H9 (cell line): ENCODE measurements around the gene ARHGAP22. TPM values are rescaled to one million over a fixed set of nuclear protein-coding genes. Genes with fewer than 3 reads are reported as not detected.

Experiments used
- DNase-seq: peaks from one replicate; pipeline ENCODE4 v3.0.0-alpha.2; 2017
- H2AFZ ChIP-seq: one replicate; pipeline ENCODE4 v1.6.1; 2013; ENCODE audit warnings: mild to moderate bottlenecking, low read length, control low read depth, moderate library complexity
- H2AK5ac ChIP-seq: 2 replicates; pipeline ENCODE4 v1.6.1; 2013; ENCODE audit warnings: low read length, control low read depth, mixed read lengths; ENCODE audit not compliant: insufficient read length
- H2BK120ac ChIP-seq: one replicate; pipeline ENCODE4 v1.6.1; 2013; ENCODE audit warnings: low read depth, mild to moderate bottlenecking, low read length, control low read depth, inconsistent platforms; ENCODE audit not compliant: poor library complexity, severe bottlenecking
- H2BK12ac ChIP-seq: 2 replicates; pipeline ENCODE4 v1.6.1; 2013; ENCODE audit warnings: low read length, control low read depth, mixed read lengths, low read depth; ENCODE audit not compliant: insufficient read length
- H2BK15ac ChIP-seq: 2 replicates; pipeline ENCODE4 v1.6.1; 2013; ENCODE audit warnings: low read depth, low read length, control low read depth
- H2BK20ac ChIP-seq: one replicate; pipeline ENCODE4 v1.6.1; 2013; ENCODE audit warnings: low read depth, mild to moderate bottlenecking, low read length, control low read depth, inconsistent platforms; ENCODE audit not compliant: poor library complexity, severe bottlenecking
- H2BK5ac ChIP-seq: 2 replicates; pipeline ENCODE4 v1.6.1; 2013; ENCODE audit warnings: low read length, control low read depth, mixed read lengths; ENCODE audit not compliant: insufficient read length
- H3K14ac ChIP-seq: 2 replicates; pipeline ENCODE4 v1.6.1; 2013; ENCODE audit warnings: low read length, control low read depth; ENCODE audit not compliant: insufficient read depth
- H3K18ac ChIP-seq: 2 replicates; pipeline ENCODE4 v1.6.1; 2013; ENCODE audit warnings: low read depth, mild to moderate bottlenecking, mixed read lengths, low read length, control low read depth; ENCODE audit not compliant: insufficient read length
- H3K23ac ChIP-seq: 2 replicates; pipeline ENCODE4 v1.6.1; 2013; ENCODE audit warnings: low read length, control low read depth, mixed read lengths, low read depth; ENCODE audit not compliant: insufficient read length
- H3K23me2 ChIP-seq: 2 replicates; pipeline ENCODE4 v1.6.1; 2013; ENCODE audit warnings: low read depth, mild to moderate bottlenecking, mixed read lengths, low read length, control low read depth; ENCODE audit not compliant: insufficient read length, poor library complexity, severe bottlenecking
- H3K27ac ChIP-seq: 2 replicates; pipeline ENCODE4 v1.5.1; 2013; ENCODE audit warnings: low read length, control low read depth, mixed read lengths, low read depth; ENCODE audit not compliant: insufficient read length
- H3K27me3 ChIP-seq: 2 replicates; pipeline ENCODE4 v1.6.1; 2013; ENCODE audit warnings: low read length, control low read depth, inconsistent platforms; ENCODE audit not compliant: insufficient read depth
- H3K4ac ChIP-seq: 2 replicates; pipeline ENCODE4 v1.6.1; 2013; ENCODE audit warnings: low read depth, mild to moderate bottlenecking, control low read depth, inconsistent platforms, low read length, moderate library complexity
- H3K4me1 ChIP-seq: 2 replicates; pipeline ENCODE4 v1.6.1; 2013; ENCODE audit warnings: low read length, control low read depth, inconsistent platforms; ENCODE audit not compliant: insufficient read depth
- H3K4me2 ChIP-seq: 2 replicates; pipeline ENCODE4 v1.6.1; 2013; ENCODE audit warnings: low read length, control low read depth, mixed read lengths; ENCODE audit not compliant: insufficient read length, insufficient read depth
- H3K56ac ChIP-seq: 2 replicates; pipeline ENCODE4 v1.6.1; 2013; ENCODE audit warnings: low read depth, mild to moderate bottlenecking, mixed read lengths, low read length, control low read depth; ENCODE audit not compliant: insufficient read length
- H3K79me1 ChIP-seq: 2 replicates; pipeline ENCODE4 v1.6.1; 2013; ENCODE audit warnings: low read depth, mild to moderate bottlenecking, moderate library complexity, low read length, control low read depth, inconsistent platforms; ENCODE audit not compliant: insufficient read depth, poor library complexity, severe bottlenecking
- H3K79me2 ChIP-seq: 2 replicates; pipeline ENCODE4 v1.6.1; 2013; ENCODE audit warnings: low read length, control low read depth, inconsistent platforms; ENCODE audit not compliant: insufficient read depth
- H3K9ac ChIP-seq: 2 replicates; pipeline ENCODE4 v1.6.1; 2013; ENCODE audit warnings: low read length, control low read depth, mixed read lengths; ENCODE audit not compliant: insufficient read length; ENCODE audit errors: extremely low read depth
- H3K9me3 ChIP-seq: one replicate; pipeline ENCODE4 v1.6.1; 2013; ENCODE audit warnings: low read depth, low read length, inconsistent platforms; ENCODE audit not compliant: control insufficient read depth
- H3T11ph ChIP-seq: one replicate; pipeline ENCODE4 v1.6.1; 2013; ENCODE audit warnings: mild to moderate bottlenecking, low read length, control low read depth, inconsistent platforms
- H4K20me1 ChIP-seq: one replicate; pipeline ENCODE4 v1.6.1; 2013; ENCODE audit not compliant: control insufficient read depth, insufficient read length, insufficient read depth
- H4K5ac ChIP-seq: 2 replicates; pipeline ENCODE4 v1.6.1; 2013; ENCODE audit warnings: low read depth, mild to moderate bottlenecking, mixed read lengths, low read length, control low read depth; ENCODE audit not compliant: insufficient read length
- H4K8ac ChIP-seq: replicated peaks from 2 replicates; pipeline ENCODE4 v1.6.1; 2013; ENCODE audit warnings: low read length, control low read depth, mixed read lengths, low read depth; ENCODE audit not compliant: insufficient read length
- H4K91ac ChIP-seq: 2 replicates; pipeline ENCODE4 v1.6.1; 2013; ENCODE audit warnings: low read depth, mild to moderate bottlenecking, moderate library complexity, mixed read lengths, low read length, control low read depth; ENCODE audit not compliant: insufficient read length
- H3K27ac Mint-ChIP-seq, 3 experiments: 2 replicates in 2 of 3; 3 replicates in 1 of 3; pipeline ENCODE4 v1.8.0; 2020 to 2021; ENCODE audit warnings: mixed read lengths in 3 of 3, mild to moderate bottlenecking in 1 of 3, moderate library complexity in 1 of 3
- H3K27me3 Mint-ChIP-seq: 2 replicates; pipeline ENCODE4 v1.8.0; 2021; ENCODE audit warnings: low read depth, mild to moderate bottlenecking, moderate library complexity, mixed read lengths
- H3K36me3 Mint-ChIP-seq, 3 experiments: 2 replicates in 2 of 3; 3 replicates in 1 of 3; pipeline ENCODE4 v1.8.0; 2020 to 2021; ENCODE audit warnings: low read depth in 3 of 3, mixed read lengths in 3 of 3; ENCODE audit not compliant: insufficient read depth in 1 of 3
- H3K4me1 Mint-ChIP-seq, 2 experiments: 2 replicates each; pipeline ENCODE4 v1.8.0; 2020; ENCODE audit warnings: mixed read lengths in 2 of 2
- H3K4me3 Mint-ChIP-seq, 2 experiments: 2 replicates in 1 of 2; 3 replicates in 1 of 2; pipeline ENCODE4 v1.8.0; 2020 to 2021; ENCODE audit warnings: mild to moderate bottlenecking in 2 of 2, mixed read lengths in 2 of 2, moderate library complexity in 1 of 2
- H3K9me3 Mint-ChIP-seq, 2 experiments: 2 replicates in 1 of 2; 3 replicates in 1 of 2; pipeline ENCODE4 v1.8.0; 2020; ENCODE audit warnings: mild to moderate bottlenecking in 2 of 2, mixed read lengths in 2 of 2, moderate library complexity in 1 of 2
- WGBS: extraction: QIAGEN DNeasy Blood & Tissue Kit; methylation state at CpG from one replicate; pipeline ENCODE4 v1.1.7; 2013; ENCODE audit warnings: missing lambda C conversion rate, low lambda C conversion rate, mixed read lengths; ENCODE audit not compliant: insufficient read length; ENCODE audit errors: extremely low coverage; 5-methylcytosine and 5-hydroxymethylcytosine counted together
- total RNA-seq: library from RNA; stranded (reverse); gene quantifications from 2 replicates; pipeline ENCODE4 v1.2.1, GENCODE V29; 2021
- TF ChIP-seq, protein P1 (sequence below): fragments of 200-600 bp; sonication (generic); conservative IDR thresholded peaks from 3 replicates; pipeline ENCODE4 v1.8.0; 2021; ENCODE audit warnings: antibody characterized with exemption, mild to moderate bottlenecking

ARHGAP22 gene
- total RNA-seq, 1 experiment from 2014 or later, result 7.4 TPM

DNA sequence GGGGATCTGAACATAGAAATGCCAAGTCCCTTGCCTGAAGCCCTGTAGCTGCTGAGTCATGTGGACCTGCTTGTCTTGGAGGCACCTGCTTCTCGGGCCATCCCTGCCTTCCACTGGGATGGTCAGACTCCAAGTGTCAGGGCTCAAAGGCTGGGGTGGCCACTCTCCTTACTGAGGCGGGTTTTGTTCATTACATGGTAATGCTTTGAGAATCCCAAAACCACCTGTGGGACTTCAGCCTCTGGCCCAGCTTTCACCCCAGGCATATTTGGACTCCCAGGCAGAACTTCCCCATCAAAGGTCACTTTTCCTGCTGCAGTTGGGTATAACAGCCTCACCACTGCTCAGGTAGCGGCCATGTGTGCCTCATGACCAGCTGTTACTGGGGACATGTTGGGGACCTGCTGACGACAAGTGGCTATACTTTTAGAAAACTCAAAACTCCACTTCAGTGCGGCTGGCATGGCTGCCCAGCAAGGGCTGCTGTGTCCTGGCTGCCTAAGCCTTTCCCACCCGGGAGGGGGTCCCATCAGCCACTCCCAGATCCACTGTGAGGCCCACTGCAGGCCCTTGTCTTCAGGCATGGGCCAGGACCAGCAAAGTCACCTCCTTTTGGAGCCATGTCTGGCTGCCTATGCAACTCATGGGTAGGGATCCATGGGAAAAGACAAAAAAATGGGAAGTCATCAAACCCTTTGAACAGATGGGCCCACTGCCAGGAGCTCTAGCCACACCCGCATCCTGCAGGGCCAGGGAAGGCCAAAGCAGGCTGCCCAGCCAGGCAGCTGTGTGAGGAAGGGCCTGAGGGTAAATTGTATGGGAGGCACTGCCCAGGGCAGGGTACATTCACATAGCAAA lies 96.7 kb downstream of the ARHGAP22 start:
- no peak overlapping the region for H2AK5ac ChIP-seq
- H4K20me1 ChIP-seq, result no peaks in the 10 kb centered on the region
- Mint-ChIP-seq H3K36me3 (peaks cover 0 to 4% (median 0%) of the 10 kb centered on the region in 3 experiments; a peak in 1 of 7 replicates), H3K9me3 (peaks cover 0 to 3% of the 10 kb centered on the region in 2 experiments; a peak in 1 of 5 replicates), H3K4me1 (peaks cover 20 to 31% of the 10 kb centered on the region in 2 experiments), H3K27ac (peak overlapping the region in 1 of 3 experiments; percentile 22; a peak in 1 of 7 replicates), H3K27me3 (no peaks in the 10 kb centered on the region), H3K4me3 (no peak overlapping the region)
- peaks cover under 1% of the 10 kb centered on the region; the same call in 1 of the 2 replicates for H3K79me2 ChIP-seq
- H3T11ph ChIP-seq, result no peak overlapping the region
- H3K9ac ChIP-seq, result no peak overlapping the region
- H3K23ac ChIP-seq, result no peak overlapping the region
- H3K56ac ChIP-seq, result no peak overlapping the region
- H2BK15ac ChIP-seq, result no peak overlapping the region
- TF ChIP-seq, protein P1, sequence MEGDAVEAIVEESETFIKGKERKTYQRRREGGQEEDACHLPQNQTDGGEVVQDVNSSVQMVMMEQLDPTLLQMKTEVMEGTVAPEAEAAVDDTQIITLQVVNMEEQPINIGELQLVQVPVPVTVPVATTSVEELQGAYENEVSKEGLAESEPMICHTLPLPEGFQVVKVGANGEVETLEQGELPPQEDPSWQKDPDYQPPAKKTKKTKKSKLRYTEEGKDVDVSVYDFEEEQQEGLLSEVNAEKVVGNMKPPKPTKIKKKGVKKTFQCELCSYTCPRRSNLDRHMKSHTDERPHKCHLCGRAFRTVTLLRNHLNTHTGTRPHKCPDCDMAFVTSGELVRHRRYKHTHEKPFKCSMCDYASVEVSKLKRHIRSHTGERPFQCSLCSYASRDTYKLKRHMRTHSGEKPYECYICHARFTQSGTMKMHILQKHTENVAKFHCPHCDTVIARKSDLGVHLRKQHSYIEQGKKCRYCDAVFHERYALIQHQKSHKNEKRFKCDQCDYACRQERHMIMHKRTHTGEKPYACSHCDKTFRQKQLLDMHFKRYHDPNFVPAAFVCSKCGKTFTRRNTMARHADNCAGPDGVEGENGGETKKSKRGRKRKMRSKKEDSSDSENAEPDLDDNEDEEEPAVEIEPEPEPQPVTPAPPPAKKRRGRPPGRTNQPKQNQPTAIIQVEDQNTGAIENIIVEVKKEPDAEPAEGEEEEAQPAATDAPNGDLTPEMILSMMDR, result no peak
- peak; percentile 22 for DNase-seq
- H3K9me3 ChIP-seq, result no peaks in the 10 kb centered on the region
- no peak overlapping the region for H4K91ac ChIP-seq
- no peak overlapping the region for H2BK20ac ChIP-seq
- no peak overlapping the region for H4K5ac ChIP-seq
- H3K4ac ChIP-seq, result no peak overlapping the region
- no peak overlapping the region for H4K8ac ChIP-seq
- H3K23me2 ChIP-seq, result no peaks in the 10 kb centered on the region
- no peak overlapping the region for H3K27ac ChIP-seq
- H2BK120ac ChIP-seq, result no peak overlapping the region
- no peak overlapping the region for H2BK12ac ChIP-seq
- no peak overlapping the region for H3K4me2 ChIP-seq
- no peak overlapping the region for H2AFZ ChIP-seq
- no peak overlapping the region for H2BK5ac ChIP-seq
- H3K27me3 ChIP-seq, result no peaks in the 10 kb centered on the region
- H3K4me1 ChIP-seq, result no peaks in the 10 kb centered on the region; the same call in 1 of the 2 replicates
- WGBS, result no CpG with 5 or more reads among the region's 7 CpGs
- no peak overlapping the region for H3K18ac ChIP-seq
- H3K14ac ChIP-seq, result no peak overlapping the region
- no peaks in the 10 kb centered on the region for H3K79me1 ChIP-seq
